ENCODE data around the gene FLRT1. TPM values are rescaled to one million over a fixed set of nuclear protein-coding genes. Genes with fewer than 3 reads are reported as not detected.

Gene FLRT1
- total RNA-seq, 2 experiments from 2014 or later = 0.36 to 0.50 TPM

- Mint-ChIP-seq H3K4me1 (ENCODE audit: low read depth) (no peaks in the 10 kb centered on the region), H3K36me3 (no peaks in the 10 kb centered on the region), H3K27me3 (no peaks in the 10 kb centered on the region), H3K27ac (no peak overlapping the region), H3K4me3 (no peak overlapping the region), H3K9me3 (no peaks in the 10 kb centered on the region)
- no peak for DNase-seq
- ChIA-PET POLR2A (no interaction called here), CTCF (interaction anchor here (2.2 kb wide), 1 partner anchor 19 kb away, joined by 10 read pairs; no protein-coding TSS in a partner anchor)
- intact Hi-C loops (cut with micrococcal nuclease) = no loop called here
These were observed 16.4 kb upstream of the FLRT1 start for GRCh38 chr11:64019106-64020037.

DNA sequence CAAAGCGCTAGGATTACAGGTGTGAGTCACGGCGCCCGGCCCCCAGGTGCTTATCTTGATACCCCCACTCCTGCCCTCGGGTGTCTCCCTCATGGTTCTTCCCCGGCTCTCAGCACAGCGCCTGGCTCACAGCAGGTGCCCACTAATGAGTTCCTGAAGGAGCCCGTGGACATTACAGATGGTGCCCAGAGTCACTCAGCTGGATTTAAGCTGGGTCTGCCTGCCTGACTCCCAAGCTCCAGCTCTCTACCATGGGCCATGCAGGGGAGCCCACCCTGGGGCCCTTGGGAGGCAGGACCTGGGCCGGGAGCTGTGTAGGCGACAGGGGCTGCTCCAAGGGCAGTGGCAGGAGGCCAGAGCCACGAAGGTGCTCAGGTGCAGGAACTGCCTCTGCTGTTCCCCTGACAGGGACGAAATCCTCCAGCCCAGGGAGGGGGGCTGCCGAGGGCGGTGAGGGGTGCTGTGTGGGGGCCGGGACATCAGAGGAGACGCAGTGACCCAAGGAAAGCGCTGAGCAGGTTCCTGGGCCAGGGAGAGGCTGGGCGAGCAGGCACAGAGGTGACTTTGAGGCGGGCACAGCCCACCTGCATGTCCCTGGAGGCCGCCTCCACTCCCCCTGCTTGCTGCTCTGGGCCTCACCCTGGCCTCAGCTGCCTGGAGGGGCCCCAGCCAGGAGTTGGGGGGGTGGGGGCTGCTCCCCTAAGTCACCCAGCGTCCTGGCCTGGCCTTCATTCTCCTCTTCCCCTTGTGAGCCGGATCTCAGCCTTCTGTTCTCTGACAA, 14.6 kb upstream of the FLRT1 start:
- Mint-ChIP-seq H3K36me3 (no peaks in the 10 kb centered on the region), H3K27ac (no peak overlapping the region), H3K27me3 (no peaks in the 10 kb centered on the region), H3K4me1 (ENCODE audit: low read depth) (no peaks in the 10 kb centered on the region), H3K9me3 (no peaks in the 10 kb centered on the region), H3K4me3 (no peak overlapping the region)
- POLR2A ChIA-PET = no interaction called here
- DNase-seq = no peak
- CTCF ChIA-PET = no interaction called here
- intact Hi-C loops (cut with micrococcal nuclease) = no loop called here

DNA sequence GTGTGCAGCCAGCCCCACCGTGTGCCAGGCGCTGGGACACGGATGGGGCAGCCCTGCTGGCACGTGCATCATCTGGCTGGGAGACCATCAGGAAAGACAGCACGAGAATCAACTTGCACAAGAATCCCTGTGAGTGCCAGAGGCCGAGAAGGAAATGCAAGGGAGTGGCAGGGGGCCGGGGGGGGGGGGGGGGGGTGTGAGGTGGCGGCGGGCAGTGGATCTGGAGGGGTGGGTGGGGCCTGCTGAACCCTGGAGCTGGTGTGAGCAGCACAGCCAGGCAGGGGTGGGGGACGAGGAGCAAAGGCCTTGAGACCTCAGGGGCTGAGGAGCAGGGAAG, 14.0 kb upstream of the FLRT1 start:
- no peak for DNase-seq
- ChIA-PET CTCF (no interaction called here), POLR2A (no interaction called here)
- H3K4me3 Mint-ChIP-seq = no peak overlapping the region
- no peaks in the 10 kb centered on the region for H3K27me3 Mint-ChIP-seq
- H3K4me1 Mint-ChIP-seq (ENCODE audit: low read depth) = no peaks in the 10 kb centered on the region
- H3K9me3 Mint-ChIP-seq = no peaks in the 10 kb centered on the region
- intact Hi-C loops (cut with micrococcal nuclease) = no loop called here
- no peaks in the 10 kb centered on the region for H3K36me3 Mint-ChIP-seq
- H3K27ac Mint-ChIP-seq = no peak overlapping the region

DNA sequence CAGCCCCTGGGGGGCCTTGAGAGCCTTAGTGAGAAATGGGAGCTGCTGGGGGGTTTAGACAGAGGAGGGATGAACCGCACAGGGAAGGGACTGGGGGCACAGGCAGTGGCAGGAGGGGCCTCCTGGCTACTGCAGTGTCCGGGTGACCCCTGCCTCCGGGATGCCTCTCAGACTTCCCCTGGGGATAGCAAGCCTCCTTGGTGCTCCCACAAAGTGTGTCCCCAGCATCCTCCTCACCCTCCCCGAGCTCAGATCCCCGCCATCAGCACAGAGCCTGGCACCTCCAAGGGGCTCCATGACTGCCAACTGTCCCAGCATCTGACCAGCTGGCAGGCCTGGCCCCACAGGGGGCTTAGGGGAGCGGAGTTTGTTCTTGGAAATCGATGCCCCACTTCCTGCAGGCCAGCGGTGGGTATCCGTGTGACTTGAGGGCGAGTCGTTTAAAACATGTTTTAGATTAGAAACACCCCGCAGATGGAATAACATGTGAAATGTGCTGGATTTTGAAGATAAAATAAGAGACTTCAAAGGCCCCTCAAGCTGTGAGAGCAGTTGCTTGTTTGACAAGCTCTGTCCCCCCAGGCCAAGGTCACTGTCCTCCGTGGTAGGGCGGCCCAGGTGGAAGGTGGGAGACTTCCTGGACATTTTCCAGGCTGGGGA, 13.5 kb upstream of the FLRT1 start:
- intact Hi-C loops (cut with micrococcal nuclease) = no loop called here
- DNase-seq = no peak
- no peaks in the 10 kb centered on the region for H3K4me1 Mint-ChIP-seq (ENCODE audit: low read depth)
- POLR2A ChIA-PET = no interaction called here
- CTCF ChIA-PET = no interaction called here
- no peaks in the 10 kb centered on the region for H3K9me3 Mint-ChIP-seq
- no peaks in the 10 kb centered on the region for H3K36me3 Mint-ChIP-seq
- H3K4me3 Mint-ChIP-seq = no peak overlapping the region
- peaks cover 4% of the 10 kb centered on the region for H3K27me3 Mint-ChIP-seq
- no peak overlapping the region for H3K27ac Mint-ChIP-seq

- CTCF ChIA-PET = no interaction called here
- Mint-ChIP-seq H3K36me3 (no peaks in the 10 kb centered on the region), H3K4me3 (no peak overlapping the region), H3K27me3 (peaks cover 7% of the 10 kb centered on the region), H3K9me3 (no peaks in the 10 kb centered on the region), H3K27ac (no peak overlapping the region), H3K4me1 (ENCODE audit: low read depth) (no peaks in the 10 kb centered on the region)
- POLR2A ChIA-PET = interaction anchor here (1.1 kb wide), 1 partner anchor 23 kb away, joined by 3 read pairs; no protein-coding TSS in a partner anchor
- intact Hi-C loops (cut with micrococcal nuclease) = no loop called here
- DNase-seq = no peak
These were observed 11.7 kb upstream of the FLRT1 start for GRCh38 chr11:64023712-64024710.

- H3K36me3 Mint-ChIP-seq = no peaks in the 10 kb centered on the region
- ChIA-PET POLR2A (no interaction called here), CTCF (interaction anchor here (1.0 kb wide), 1 partner anchor 179 kb away, joined by 3 read pairs; no protein-coding TSS in a partner anchor)
- H3K27ac Mint-ChIP-seq = no peak overlapping the region
- H3K9me3 Mint-ChIP-seq = no peaks in the 10 kb centered on the region
- H3K27me3 Mint-ChIP-seq = peaks cover 11% of the 10 kb centered on the region
- no peaks in the 10 kb centered on the region for H3K4me1 Mint-ChIP-seq (ENCODE audit: low read depth)
- intact Hi-C loops (cut with micrococcal nuclease) = no loop called here
- DNase-seq = no peak
- H3K4me3 Mint-ChIP-seq = no peak overlapping the region
These were observed 10.5 kb upstream of the FLRT1 start for GRCh38 chr11:64025205-64025604.

DNA sequence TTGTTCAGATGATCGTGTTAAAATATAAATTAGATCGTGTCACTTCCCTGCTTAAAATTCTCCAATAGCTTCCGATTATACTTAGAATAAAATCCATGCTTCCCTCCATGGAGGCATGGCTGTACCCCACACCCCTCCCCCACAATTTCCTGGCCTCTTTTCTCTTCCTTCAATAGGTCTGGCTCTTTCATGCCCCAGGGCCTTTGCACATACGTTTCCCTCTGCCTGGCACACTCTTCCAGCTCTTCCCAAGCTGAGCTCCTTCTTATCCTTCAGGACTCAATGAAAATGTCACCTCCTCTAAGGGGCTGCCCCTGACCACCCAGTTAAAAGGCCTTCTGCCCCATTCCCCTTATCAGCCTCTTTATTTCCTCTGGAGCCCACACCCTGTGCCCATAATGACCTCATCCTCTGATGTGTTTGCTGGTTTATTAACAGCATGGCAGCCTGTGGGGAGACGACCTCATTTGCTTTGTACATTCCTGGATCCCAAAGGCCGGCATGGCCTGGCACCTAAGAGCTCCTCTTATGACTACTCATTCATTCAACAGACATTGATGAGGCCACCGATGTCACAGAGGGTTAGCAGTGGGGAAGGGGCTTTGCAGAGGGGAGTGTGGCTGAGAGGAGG, 9.0 kb upstream of the FLRT1 start:
- intact Hi-C loops (cut with micrococcal nuclease) = no loop called here
- DNase-seq = no peak
- Mint-ChIP-seq H3K4me3 (no peak overlapping the region), H3K27me3 (peaks cover 11% of the 10 kb centered on the region), H3K36me3 (no peaks in the 10 kb centered on the region), H3K27ac (no peak overlapping the region), H3K9me3 (no peaks in the 10 kb centered on the region), H3K4me1 (ENCODE audit: low read depth) (no peaks in the 10 kb centered on the region)
- CTCF ChIA-PET = no interaction called here
- POLR2A ChIA-PET = no interaction called here

- no peaks in the 10 kb centered on the region for H3K36me3 Mint-ChIP-seq
- CTCF ChIA-PET = no interaction called here
- no peaks in the 10 kb centered on the region for H3K4me1 Mint-ChIP-seq (ENCODE audit: low read depth)
These were observed 7.9 kb upstream of the FLRT1 start for GRCh38 chr11:64027651-64028397.

DNA sequence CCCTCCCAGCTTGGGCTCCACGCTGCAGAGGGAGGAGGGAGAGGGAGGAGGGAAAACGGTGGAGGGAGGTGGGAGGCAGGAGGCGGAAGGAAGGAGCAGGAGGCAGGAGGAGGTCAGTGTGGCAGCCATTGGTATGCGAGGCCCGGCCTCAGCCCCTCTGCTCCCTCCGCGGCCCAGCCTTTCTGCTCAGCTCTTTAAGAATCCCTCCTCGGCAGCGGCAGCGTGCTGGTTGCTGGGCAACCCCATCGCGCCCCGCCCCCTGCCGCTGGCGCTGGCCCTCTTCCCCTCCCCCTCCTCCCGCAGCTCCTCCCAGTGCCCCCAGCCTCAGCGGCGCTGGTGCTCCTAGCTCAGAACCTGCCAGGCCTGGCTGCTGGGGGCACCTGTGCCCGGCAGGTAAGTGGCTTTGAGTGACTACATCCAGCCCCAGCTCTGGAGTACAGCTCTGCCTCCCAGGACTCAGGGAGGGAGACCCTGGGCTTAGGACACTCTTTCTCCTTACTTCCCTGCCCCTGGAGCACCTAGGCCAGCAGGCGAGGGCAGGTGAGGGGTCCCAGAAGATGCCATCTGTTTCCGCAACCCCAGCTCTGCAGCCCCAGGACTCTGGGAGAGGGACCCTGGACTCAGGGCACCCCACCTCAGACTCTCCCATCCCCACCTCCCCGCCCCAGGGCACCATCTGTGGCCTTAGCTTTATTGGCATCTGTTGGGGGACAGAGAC, 7.2 kb upstream of the FLRT1 start:
- peak; percentile 15 for DNase-seq
- intact Hi-C loops (cut with micrococcal nuclease) = no loop called here
- CTCF ChIA-PET = no interaction called here
- POLR2A ChIA-PET = no interaction called here
- Mint-ChIP-seq H3K4me1 (ENCODE audit: low read depth) (no peaks in the 10 kb centered on the region), H3K4me3 (no peak overlapping the region), H3K27ac (no peak overlapping the region), H3K36me3 (no peaks in the 10 kb centered on the region), H3K9me3 (no peaks in the 10 kb centered on the region), H3K27me3 (peaks cover 19% of the 10 kb centered on the region)

More at GRCh38 chr11:64027651-64028397, 7.9 kb upstream of the FLRT1 start:
- DNase-seq = no peak
- Mint-ChIP-seq H3K9me3 (no peaks in the 10 kb centered on the region), H3K27ac (no peak overlapping the region), H3K4me3 (no peak overlapping the region), H3K27me3 (peaks cover 15% of the 10 kb centered on the region)
- intact Hi-C loops (cut with micrococcal nuclease) = no loop called here
- POLR2A ChIA-PET = no interaction called here

GRCh38 chr11:64029773-64030172, 6.0 kb upstream of the FLRT1 start:
- Mint-ChIP-seq H3K27ac (no peak overlapping the region), H3K4me3 (no peak overlapping the region), H3K36me3 (no peaks in the 10 kb centered on the region), H3K9me3 (no peaks in the 10 kb centered on the region), H3K27me3 (peaks cover 29% of the 10 kb centered on the region), H3K4me1 (ENCODE audit: low read depth) (peaks cover 1% of the 10 kb centered on the region)
- ChIA-PET POLR2A (no interaction called here), CTCF (interaction anchor here (1.4 kb wide), 1 partner anchor 123 kb away, joined by 4 read pairs; no protein-coding TSS in a partner anchor)
- intact Hi-C loops (cut with micrococcal nuclease) = no loop called here
- DNase-seq = no peak

All from activated CD4-positive, alpha-beta memory T cell treated with anti-CD3 and anti-CD28 coated beads for 36 hours (primary cell).